HepG2 (cell line): ENCODE measurements around the gene TOP1. TPM values are rescaled to one million over a fixed set of nuclear protein-coding genes. Genes with fewer than 3 reads are reported as not detected.

Experiments
- MED1 ChIP-seq: sonication (generic); formaldehyde crosslinking; IDR thresholded peaks from 2 replicates; pipeline ENCODE4 v1.4.0; 2020; ENCODE audit warnings: missing genetic modification reagents
- RBAK ChIP-seq: sonication (generic); formaldehyde crosslinking; IDR thresholded peaks from 2 replicates; pipeline ENCODE4 v1.5.1; 2020; ENCODE audit warnings: mild to moderate bottlenecking, missing genetic modification reagents
- RCOR2 ChIP-seq: IDR thresholded peaks from 2 replicates; pipeline ENCODE4 v1.6.1; 2016; ENCODE audit warnings: missing biosample characterization, missing genetic modification reagents
- REXO4 ChIP-seq: sonication (generic); formaldehyde crosslinking; IDR thresholded peaks from 2 replicates; pipeline ENCODE4 v1.8.0; 2022; ENCODE audit warnings: missing genetic modification reagents, mild to moderate bottlenecking, borderline replicate concordance
- ZBTB20 ChIP-seq: sonication (generic); formaldehyde crosslinking; IDR thresholded peaks from 2 replicates; pipeline ENCODE4 v1.8.1; 2023; ENCODE audit warnings: missing genetic modification reagents, low read depth, mild to moderate bottlenecking, borderline replicate concordance
- ZBTB33 ChIP-seq: sonication (generic); formaldehyde crosslinking; IDR thresholded peaks from 2 replicates; pipeline ENCODE4 v1.4.0; 2020; ENCODE audit warnings: missing genetic modification reagents
- ZNF597 ChIP-seq: sonication (generic); formaldehyde crosslinking; IDR thresholded peaks from 2 replicates; pipeline ENCODE4 v1.5.0; 2020; ENCODE audit warnings: missing genetic modification reagents
- ZNF678 ChIP-seq: sonication (generic); formaldehyde crosslinking; IDR thresholded peaks from 2 replicates; pipeline ENCODE4 v1.4.0; 2020; ENCODE audit warnings: mild to moderate bottlenecking, missing genetic modification reagents
- ZNF883 ChIP-seq: sonication (generic); formaldehyde crosslinking; IDR thresholded peaks from 2 replicates; pipeline ENCODE4 v1.5.1; 2020; ENCODE audit warnings: mild to moderate bottlenecking, missing genetic modification reagents; ENCODE audit errors: not compliant biosample characterization
- polyA plus RNA-seq, 8 experiments: library from polyadenylated mRNA; depleted of rRNA in 3 of 8; stranded (reverse) in 7 of 8; unstranded in 1 of 8; fragments of >200 nt; fragmentation: Illumina TruSeq in 4 of 8; extraction: Trizol in 4 of 8; gene quantifications; 2 replicates each; pipeline versions ENCODE4 v1.2.1 to v1.2.3, GENCODE V29; 2011 to 2016; ENCODE audit warnings: low read depth in 4 of 8, missing spikeins in 1 of 8, mixed read lengths in 1 of 8; ENCODE audit not compliant: insufficient read depth in 1 of 8
- total RNA-seq, 5 experiments: library from RNA; depleted of rRNA; stranded (reverse); fragments of >200 nt; fragmentation: Illumina TruSeq; extraction: Trizol; gene quantifications; 2 replicates each; pipeline ENCODE4 v1.2.3, GENCODE V29; 2016; ENCODE audit warnings: low read depth in 1 of 5
- TF ChIP-seq, protein P1 (sequence below): sonication (generic); formaldehyde crosslinking; IDR thresholded peaks from 2 replicates; pipeline ENCODE4 v1.5.0; 2020; ENCODE audit warnings: mild to moderate bottlenecking, missing genetic modification reagents
- TF ChIP-seq, protein P2 (sequence below): IDR thresholded peaks from 2 replicates; pipeline ENCODE4 v1.6.1; 2016; ENCODE audit warnings: mild to moderate bottlenecking
- TF ChIP-seq, protein P3 (sequence below): sonication (generic); formaldehyde crosslinking; IDR thresholded peaks from 2 replicates; pipeline ENCODE4 v1.4.0; 2020; ENCODE audit warnings: missing genetic modification reagents

Gene TOP1
- total and polyA plus RNA-seq, 2 of the 13 experiments (the other 11 are each of a cell fraction or from before 2014, with no cell fraction given): 10.2 to 19.4 TPM

DNA sequence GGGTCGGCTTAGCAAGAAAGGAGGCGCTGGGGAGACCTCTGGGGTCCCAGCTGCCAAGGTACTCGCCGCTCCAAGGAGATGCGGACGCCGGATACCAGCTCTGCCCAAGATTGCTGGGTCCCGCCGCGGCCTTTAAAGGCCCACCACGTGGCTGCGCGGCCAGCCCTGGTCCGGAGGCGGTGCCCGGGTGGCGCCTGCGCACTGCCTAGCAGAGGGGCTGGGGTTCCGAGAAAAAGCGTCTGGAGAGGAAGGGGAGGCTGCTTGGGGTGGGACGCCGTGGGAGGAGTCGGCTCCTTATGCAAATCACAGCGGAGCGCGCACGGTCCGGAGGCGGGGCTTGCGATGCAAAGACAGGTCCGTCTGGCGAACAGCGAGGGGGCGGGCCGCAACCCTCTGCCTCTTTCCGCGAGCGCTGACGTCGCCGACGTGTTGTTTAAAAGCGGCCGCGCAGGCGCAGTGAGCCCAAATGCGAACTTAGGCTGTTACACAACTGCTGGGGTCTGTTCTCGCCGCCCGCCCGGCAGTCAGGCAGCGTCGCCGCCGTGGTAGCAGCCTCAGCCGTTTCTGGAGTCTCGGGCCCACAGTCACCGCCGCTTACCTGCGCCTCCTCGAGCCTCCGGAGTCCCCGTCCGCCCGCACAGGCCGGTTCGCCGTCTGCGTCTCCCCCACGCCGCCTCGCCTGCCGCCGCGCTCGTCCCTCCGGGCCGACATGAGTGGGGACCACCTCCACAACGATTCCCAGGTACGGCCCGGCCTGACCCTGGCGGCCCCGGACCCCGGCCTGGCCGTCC, at the start of gene TOP1 (continued):
- TF ChIP-seq, protein P1, sequence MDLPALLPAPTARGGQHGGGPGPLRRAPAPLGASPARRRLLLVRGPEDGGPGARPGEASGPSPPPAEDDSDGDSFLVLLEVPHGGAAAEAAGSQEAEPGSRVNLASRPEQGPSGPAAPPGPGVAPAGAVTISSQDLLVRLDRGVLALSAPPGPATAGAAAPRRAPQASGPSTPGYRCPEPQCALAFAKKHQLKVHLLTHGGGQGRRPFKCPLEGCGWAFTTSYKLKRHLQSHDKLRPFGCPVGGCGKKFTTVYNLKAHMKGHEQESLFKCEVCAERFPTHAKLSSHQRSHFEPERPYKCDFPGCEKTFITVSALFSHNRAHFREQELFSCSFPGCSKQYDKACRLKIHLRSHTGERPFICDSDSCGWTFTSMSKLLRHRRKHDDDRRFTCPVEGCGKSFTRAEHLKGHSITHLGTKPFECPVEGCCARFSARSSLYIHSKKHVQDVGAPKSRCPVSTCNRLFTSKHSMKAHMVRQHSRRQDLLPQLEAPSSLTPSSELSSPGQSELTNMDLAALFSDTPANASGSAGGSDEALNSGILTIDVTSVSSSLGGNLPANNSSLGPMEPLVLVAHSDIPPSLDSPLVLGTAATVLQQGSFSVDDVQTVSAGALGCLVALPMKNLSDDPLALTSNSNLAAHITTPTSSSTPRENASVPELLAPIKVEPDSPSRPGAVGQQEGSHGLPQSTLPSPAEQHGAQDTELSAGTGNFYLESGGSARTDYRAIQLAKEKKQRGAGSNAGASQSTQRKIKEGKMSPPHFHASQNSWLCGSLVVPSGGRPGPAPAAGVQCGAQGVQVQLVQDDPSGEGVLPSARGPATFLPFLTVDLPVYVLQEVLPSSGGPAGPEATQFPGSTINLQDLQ (CRISPR knock-in tag): no peak
- TF ChIP-seq, protein P2, sequence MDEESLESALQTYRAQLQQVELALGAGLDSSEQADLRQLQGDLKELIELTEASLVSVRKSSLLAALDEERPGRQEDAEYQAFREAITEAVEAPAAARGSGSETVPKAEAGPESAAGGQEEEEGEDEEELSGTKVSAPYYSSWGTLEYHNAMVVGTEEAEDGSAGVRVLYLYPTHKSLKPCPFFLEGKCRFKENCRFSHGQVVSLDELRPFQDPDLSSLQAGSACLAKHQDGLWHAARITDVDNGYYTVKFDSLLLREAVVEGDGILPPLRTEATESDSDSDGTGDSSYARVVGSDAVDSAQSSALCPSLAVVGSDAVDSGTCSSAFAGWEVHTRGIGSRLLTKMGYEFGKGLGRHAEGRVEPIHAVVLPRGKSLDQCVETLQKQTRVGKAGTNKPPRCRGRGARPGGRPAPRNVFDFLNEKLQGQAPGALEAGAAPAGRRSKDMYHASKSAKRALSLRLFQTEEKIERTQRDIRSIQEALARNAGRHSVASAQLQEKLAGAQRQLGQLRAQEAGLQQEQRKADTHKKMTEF: peak; percentile 95
- TF ChIP-seq ZBTB33 (CRISPR knock-in tag): 0 out of 2 replicates have a peak, but pooled peaks have one; percentile 16
- TF ChIP-seq REXO4 (CRISPR knock-in tag): no peak; the same call in 1 of the 2 replicates
- peak; percentile 94; the same call in 1 of the 2 replicates for TF ChIP-seq ZNF597
- TF ChIP-seq ZNF678 (CRISPR knock-in tag): peak; percentile 98
- no peak; the same call in 1 of the 2 replicates for TF ChIP-seq RBAK (CRISPR knock-in tag)
- TF ChIP-seq ZNF883 (CRISPR knock-in tag): peak; percentile 98
- peak; percentile 85 for TF ChIP-seq ZBTB20
- TF ChIP-seq MED1 (CRISPR knock-in tag): peak; percentile 69
- TF ChIP-seq RCOR2 (CRISPR knock-in tag): 0 out of 2 replicates have a peak, but pooled peaks have one; percentile 57
- TF ChIP-seq, protein P3, sequence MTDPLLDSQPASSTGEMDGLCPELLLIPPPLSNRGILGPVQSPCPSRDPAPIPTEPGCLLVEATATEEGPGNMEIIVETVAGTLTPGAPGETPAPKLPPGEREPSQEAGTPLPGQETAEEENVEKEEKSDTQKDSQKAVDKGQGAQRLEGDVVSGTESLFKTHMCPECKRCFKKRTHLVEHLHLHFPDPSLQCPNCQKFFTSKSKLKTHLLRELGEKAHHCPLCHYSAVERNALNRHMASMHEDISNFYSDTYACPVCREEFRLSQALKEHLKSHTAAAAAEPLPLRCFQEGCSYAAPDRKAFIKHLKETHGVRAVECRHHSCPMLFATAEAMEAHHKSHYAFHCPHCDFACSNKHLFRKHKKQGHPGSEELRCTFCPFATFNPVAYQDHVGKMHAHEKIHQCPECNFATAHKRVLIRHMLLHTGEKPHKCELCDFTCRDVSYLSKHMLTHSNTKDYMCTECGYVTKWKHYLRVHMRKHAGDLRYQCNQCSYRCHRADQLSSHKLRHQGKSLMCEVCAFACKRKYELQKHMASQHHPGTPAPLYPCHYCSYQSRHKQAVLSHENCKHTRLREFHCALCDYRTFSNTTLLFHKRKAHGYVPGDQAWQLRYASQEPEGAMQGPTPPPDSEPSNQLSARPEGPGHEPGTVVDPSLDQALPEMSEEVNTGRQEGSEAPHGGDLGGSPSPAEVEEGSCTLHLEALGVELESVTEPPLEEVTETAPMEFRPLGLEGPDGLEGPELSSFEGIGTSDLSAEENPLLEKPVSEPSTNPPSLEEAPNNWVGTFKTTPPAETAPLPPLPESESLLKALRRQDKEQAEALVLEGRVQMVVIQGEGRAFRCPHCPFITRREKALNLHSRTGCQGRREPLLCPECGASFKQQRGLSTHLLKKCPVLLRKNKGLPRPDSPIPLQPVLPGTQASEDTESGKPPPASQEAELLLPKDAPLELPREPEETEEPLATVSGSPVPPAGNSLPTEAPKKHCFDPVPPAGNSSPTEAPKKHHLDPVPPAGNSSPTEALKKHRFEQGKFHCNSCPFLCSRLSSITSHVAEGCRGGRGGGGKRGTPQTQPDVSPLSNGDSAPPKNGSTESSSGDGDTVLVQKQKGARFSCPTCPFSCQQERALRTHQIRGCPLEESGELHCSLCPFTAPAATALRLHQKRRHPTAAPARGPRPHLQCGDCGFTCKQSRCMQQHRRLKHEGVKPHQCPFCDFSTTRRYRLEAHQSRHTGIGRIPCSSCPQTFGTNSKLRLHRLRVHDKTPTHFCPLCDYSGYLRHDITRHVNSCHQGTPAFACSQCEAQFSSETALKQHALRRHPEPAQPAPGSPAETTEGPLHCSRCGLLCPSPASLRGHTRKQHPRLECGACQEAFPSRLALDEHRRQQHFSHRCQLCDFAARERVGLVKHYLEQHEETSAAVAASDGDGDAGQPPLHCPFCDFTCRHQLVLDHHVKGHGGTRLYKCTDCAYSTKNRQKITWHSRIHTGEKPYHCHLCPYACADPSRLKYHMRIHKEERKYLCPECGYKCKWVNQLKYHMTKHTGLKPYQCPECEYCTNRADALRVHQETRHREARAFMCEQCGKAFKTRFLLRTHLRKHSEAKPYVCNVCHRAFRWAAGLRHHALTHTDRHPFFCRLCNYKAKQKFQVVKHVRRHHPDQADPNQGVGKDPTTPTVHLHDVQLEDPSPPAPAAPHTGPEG (CRISPR knock-in tag): peak; percentile 88
